Common myeloid progenitor, CD34-positive (primary cell): ENCODE results near the gene TOP2A.
"Not testable (repeated sequence)": the region's sequence is repeated elsewhere in the genome, so short reads cannot be mapped to it uniquely, and the experiment has no call there.

Experiments used
- CTCF ChIA-PET: fragments of 350-600 bp; sonication (Branson Sonifier 250); formaldehyde crosslinking; loops from one replicate; lab custom pipeline; 2021; ENCODE audit warnings: antibody characterized with exemption; lab: Charles Lee
- POLR2A ChIA-PET: fragments of 350-600 bp; sonication (Branson Sonifier 250); formaldehyde crosslinking; loops from one replicate; lab custom pipeline; 2021; ENCODE audit warnings: antibody characterized with exemption; lab: Charles Lee
- DNase-seq, 3 donors: peaks; one replicate each; pipeline versions ENCODE4 v3.0.0 to v3.0.0-alpha.2; 2013
- H3K27ac ChIP-seq, 2 experiments: 1 replicate in 1 of 2; 2 replicates in 1 of 2; pipeline ENCODE4 v1.7.0; 2013; ENCODE audit warnings: inconsistent platforms in 2 of 2, low read length in 2 of 2, mild to moderate bottlenecking in 2 of 2, low read depth in 1 of 2, moderate library complexity in 1 of 2; ENCODE audit not compliant: severe bottlenecking in 2 of 2, insufficient read depth in 1 of 2, poor library complexity in 1 of 2
- H3K27me3 ChIP-seq, 5 experiments: replicated peaks in 2 of 5; 1 replicate in 3 of 5; 2 replicates in 2 of 5; pipeline versions ENCODE4 v1.6.1 to v1.7.0; 2013; ENCODE audit warnings: low read length in 4 of 5, mild to moderate bottlenecking in 2 of 5, moderate library complexity in 2 of 5, inconsistent platforms in 1 of 5; ENCODE audit not compliant: insufficient read depth in 5 of 5, control insufficient read depth in 4 of 5
- H3K36me3 ChIP-seq, 4 experiments: 1 replicate in 2 of 4; 2 replicates in 2 of 4; pipeline versions ENCODE4 v1.6.1 to v1.7.0; 2013; ENCODE audit warnings: low read length in 3 of 4, control low read depth in 1 of 4, mild to moderate bottlenecking in 1 of 4; ENCODE audit not compliant: control insufficient read depth in 4 of 4, insufficient read depth in 4 of 4
- H3K4me1 ChIP-seq, 4 experiments: 1 replicate in 3 of 4; 2 replicates in 1 of 4; pipeline versions ENCODE4 v1.6.1 to v1.7.1; 2013; ENCODE audit warnings: low read length in 3 of 4, mild to moderate bottlenecking in 3 of 4, control low read depth in 1 of 4, inconsistent platforms in 1 of 4, moderate library complexity in 1 of 4; ENCODE audit not compliant: control insufficient read depth in 4 of 4, insufficient read depth in 4 of 4; ENCODE audit errors: control extremely low read depth in 1 of 4
- H3K4me3 ChIP-seq, 7 experiments: 1 replicate in 4 of 7; 2 replicates in 3 of 7; pipeline versions ENCODE4 v1.5.1 to v1.7.0; 2013; ENCODE audit warnings: mild to moderate bottlenecking in 7 of 7, low read length in 6 of 7, moderate library complexity in 6 of 7, inconsistent platforms in 2 of 7, low read depth in 2 of 7, control low read depth in 1 of 7; ENCODE audit not compliant: insufficient read depth in 4 of 7, control insufficient read depth in 1 of 7; ENCODE audit errors: extremely low read depth in 1 of 7
- H3K9me3 ChIP-seq, 5 experiments: 1 replicate in 4 of 5; 2 replicates in 1 of 5; pipeline versions ENCODE4 v1.6.1 to v1.7.1; 2013; ENCODE audit warnings: low read length in 4 of 5, mild to moderate bottlenecking in 2 of 5, inconsistent platforms in 1 of 5, low read depth in 1 of 5, moderate library complexity in 1 of 5; ENCODE audit not compliant: control insufficient read depth in 4 of 5, insufficient read depth in 2 of 5; ENCODE audit errors: control extremely low read depth in 1 of 5
- WGBS: methylation state at CpG from one replicate; pipeline ENCODE4 v1.1.5; 2013; ENCODE audit not compliant: insufficient coverage; 5-methylcytosine and 5-hydroxymethylcytosine counted together

The TOP2A gene

DNA sequence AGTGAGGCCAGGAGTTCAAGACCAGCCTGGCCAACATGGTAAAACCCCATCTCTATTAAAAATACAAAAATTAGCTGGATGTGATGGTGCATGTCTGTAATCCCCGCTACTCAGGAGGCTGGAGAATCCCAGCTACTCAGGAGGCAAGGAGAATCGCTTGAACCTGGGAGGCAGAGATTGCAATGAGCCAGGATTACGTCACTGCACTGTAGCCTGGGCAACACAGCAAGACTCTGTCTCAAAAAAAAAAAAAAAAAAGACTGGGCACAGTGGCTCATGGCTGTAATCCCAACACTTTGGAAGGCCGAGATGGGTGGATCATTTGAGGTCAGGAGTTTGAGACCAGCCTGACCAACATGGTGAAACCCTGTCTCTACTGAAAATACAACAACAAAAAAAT is 8.2 kb downstream of the TOP2A start:
- H3K4me1 ChIP-seq, H3K9me3 ChIP-seq, H3K27ac ChIP-seq, DNase-seq, H3K4me3 ChIP-seq, H3K27me3 ChIP-seq: not testable (repeated sequence)
- 100% methylated on average over 2 of the region's 4 CpGs for WGBS
- ChIA-PET POLR2A (interaction anchor here (0.7 kb wide), 1 partner anchor 1309 kb away, joined by 3 read pairs; no protein-coding TSS in a partner anchor), CTCF (interaction anchor here (0.6 to 2.8 kb wide), 8 partner anchors 17 to 103 kb away, joined by 3 to 9 read pairs (median 3); no protein-coding TSS in a partner anchor)
- peaks cover 5 to 79% (median 22%) of the 10 kb centered on the region in 4 experiments for H3K36me3 ChIP-seq

DNA sequence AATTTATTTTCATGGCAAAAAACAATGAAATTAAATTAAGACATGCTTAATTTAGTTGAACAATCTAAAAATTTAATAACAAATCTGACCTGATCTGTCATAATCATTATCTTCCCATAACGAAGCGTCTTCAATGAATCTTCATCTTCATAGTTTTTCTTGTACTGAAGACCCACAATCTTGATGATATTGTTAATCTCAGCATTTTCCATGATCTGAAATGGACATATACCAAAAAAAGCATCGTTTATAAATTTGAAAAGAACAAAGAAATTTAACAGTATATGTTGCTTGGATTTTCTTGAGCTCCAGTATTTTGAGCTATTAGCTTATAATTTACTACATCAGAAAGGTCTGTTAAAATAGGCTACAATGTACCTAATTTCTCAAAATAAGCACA is 10.2 kb downstream of the TOP2A start:
- peaks cover 7 to 83% (median 28%) of the 10 kb centered on the region in 4 experiments for H3K36me3 ChIP-seq
- H3K9me3 ChIP-seq, result no peaks in the 10 kb centered on the region
- POLR2A ChIA-PET, result no interaction called here
- no CpG with 5 or more reads among the region's 3 CpGs for WGBS
- CTCF ChIA-PET, result interaction anchor here (0.7 to 2.8 kb wide), 4 partner anchors 9 to 73 kb away, joined by 3 to 9 read pairs (median 4); no protein-coding TSS in a partner anchor
- H3K4me1 ChIP-seq, result no peaks in the 10 kb centered on the region
- no peak overlapping the region for H3K27ac ChIP-seq
- DNase-seq, result no peak
- H3K4me3 ChIP-seq, result no peak overlapping the region
- no peaks in the 10 kb centered on the region for H3K27me3 ChIP-seq

GRCh38 chr17:40404003-40404402 is 13.7 kb downstream of the TOP2A start:
- Histone ChIP-seq H3K27me3 (no peaks in the 10 kb centered on the region), H3K9me3 (no peaks in the 10 kb centered on the region), H3K27ac (no peak overlapping the region), H3K4me3 (no peak overlapping the region), H3K36me3 (peaks cover 12 to 88% (median 25%) of the 10 kb centered on the region in 4 experiments), H3K4me1 (no peaks in the 10 kb centered on the region)
- DNase-seq, result no peak
- ChIA-PET CTCF (no interaction called here), POLR2A (no interaction called here)
- 88% methylated on average over 3 of the region's 3 CpGs for WGBS

- POLR2A ChIA-PET, result interaction anchor here (0.5 kb wide), 1 partner anchor 24 kb away, joined by 3 read pairs; no protein-coding TSS in a partner anchor
- H3K36me3 ChIP-seq, result peaks cover 12 to 88% (median 22%) of the 10 kb centered on the region in 4 experiments
Measured at GRCh38 chr17:40402668-40403067, 15.0 kb downstream of the TOP2A start.

GRCh38 chr17:40399185-40399584 is 18.5 kb downstream of the TOP2A start:
- peak; percentile 65 to 77 (median 75) for DNase-seq
- ChIA-PET POLR2A (no interaction called here), CTCF (interaction anchor here (0.6 to 5.8 kb wide), 7 partner anchors 9 to 179 kb away, joined by 3 to 51 read pairs (median 3); partner anchors contain the start of gene TOP2A)
- no peak overlapping the region for H3K4me3 ChIP-seq
- H3K4me1 ChIP-seq, result no peaks in the 10 kb centered on the region
- no peaks in the 10 kb centered on the region for H3K9me3 ChIP-seq
- H3K27ac ChIP-seq, result no peak overlapping the region
- peaks cover 9 to 92% (median 24%) of the 10 kb centered on the region in 4 experiments for H3K36me3 ChIP-seq
- no peaks in the 10 kb centered on the region for H3K27me3 ChIP-seq
- no CpG with 5 or more reads among the region's 4 CpGs for WGBS

More at GRCh38 chr17:40402668-40403067, 15.0 kb downstream of the TOP2A start:
- no peaks in the 10 kb centered on the region for H3K27me3 ChIP-seq
- no peak overlapping the region for H3K27ac ChIP-seq
- no peak overlapping the region for H3K4me3 ChIP-seq
- CTCF ChIA-PET, result interaction anchor here (0.9 to 5.8 kb wide), 5 partner anchors 12 to 130 kb away, joined by 3 to 51 read pairs (median 5); partner anchors contain the start of gene TOP2A
- 91% methylated on average over 1 of the region's 1 CpG for WGBS
- no peak for DNase-seq
- no peaks in the 10 kb centered on the region for H3K9me3 ChIP-seq
- H3K4me1 ChIP-seq, result no peaks in the 10 kb centered on the region

DNA sequence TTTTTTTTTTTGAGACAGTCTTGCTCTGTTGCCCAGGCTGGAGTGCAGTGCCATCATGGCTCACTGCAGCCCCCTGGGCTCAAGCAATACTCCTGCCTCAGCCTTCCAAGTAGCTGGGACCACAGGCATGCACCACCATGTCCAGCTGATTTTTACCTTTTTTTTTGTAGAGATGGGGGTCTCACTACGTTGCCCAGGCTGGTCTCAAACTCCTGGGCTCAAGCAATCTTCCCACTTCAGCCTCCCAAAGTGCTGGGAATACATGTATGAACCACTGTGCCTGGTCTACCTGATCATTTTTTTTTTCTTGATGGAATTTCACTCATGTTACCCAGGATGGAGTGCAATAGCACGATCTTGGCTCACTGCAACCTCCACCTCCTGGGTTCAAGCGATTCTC is 31.1 kb downstream of the TOP2A start:
- H3K9me3 ChIP-seq, POLR2A ChIA-PET, H3K4me3 ChIP-seq, H3K27ac ChIP-seq, DNase-seq, H3K27me3 ChIP-seq, H3K4me1 ChIP-seq: not testable (repeated sequence)
- CTCF ChIA-PET, result interaction anchor here (0.6 kb wide), 1 partner anchor 58 kb away, joined by 5 read pairs; no protein-coding TSS in a partner anchor
- 100% methylated on average over 3 of the region's 3 CpGs for WGBS
- peaks cover 3 to 41% (median 15%) of the 10 kb centered on the region in 4 experiments for H3K36me3 ChIP-seq

DNA sequence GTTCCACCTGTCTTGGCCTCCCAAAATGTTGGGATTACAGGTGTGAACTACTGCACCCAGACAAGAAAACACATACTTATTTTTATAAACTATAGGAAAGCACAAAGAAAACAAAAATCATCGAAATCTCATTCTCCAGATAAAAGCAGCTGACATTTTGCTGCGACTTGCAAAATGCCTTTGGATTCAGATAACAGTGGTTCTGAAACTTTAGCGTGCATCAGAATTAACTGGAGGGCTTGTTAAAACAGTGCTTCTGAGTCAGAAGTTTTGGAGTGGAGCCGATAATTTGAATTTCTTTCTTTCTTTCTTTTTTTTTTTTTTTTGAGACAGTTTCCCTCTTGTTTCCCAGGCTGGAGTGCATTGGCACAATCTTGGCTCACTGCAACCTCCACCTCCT is 35.4 kb downstream of the TOP2A start:
- DNase-seq, result no peak
- Histone ChIP-seq H3K4me1 (peaks cover 0 to 1% (median under 1%) of the 10 kb centered on the region in 4 experiments), H3K4me3 (no peak overlapping the region), H3K9me3 (no peaks in the 10 kb centered on the region), H3K27ac (no peak overlapping the region), H3K36me3 (no peaks in the 10 kb centered on the region), H3K27me3 (no peaks in the 10 kb centered on the region)
- WGBS, result 100% methylated on average over 4 of the region's 4 CpGs
- ChIA-PET POLR2A (no interaction called here), CTCF (interaction anchor here (0.7 to 1.1 kb wide), 2 partner anchors 112 to 165 kb away, joined by 3 to 4 read pairs; no protein-coding TSS in a partner anchor)
